SK-N-SH (cell line): ENCODE results near the gene BTN1A1. TPM values are rescaled to one million over a fixed set of nuclear protein-coding genes. Genes with fewer than 3 reads are reported as not detected.
A peak's percentile ranks its signal among the peaks of the same experiment; 100 is the strongest.

Experiments
- CTCF ChIA-PET: fragments of 300-600, 350-600 bp; formaldehyde crosslinking; extraction: SDS; loops from one replicate; lab custom pipeline; 2021; lab: Yijun Ruan, JAX
- POLR2A ChIA-PET: fragments of 350-600 bp; sonication (Branson Sonifier 250); formaldehyde crosslinking; extraction: SDS; loops from one replicate; lab custom pipeline; 2020; ENCODE audit warnings: antibody characterized with exemption, inconsistent platforms; lab: Yijun Ruan, JAX
- DNase-seq: peaks from one replicate; pipeline ENCODE4 v3.0.0; 2012
- H2AFZ ChIP-seq: fragments of 200-600 bp; sonication (generic); 2 replicates; pipeline ENCODE4 v1.8.1; 2016; ENCODE audit warnings: antibody characterized with exemption, mild to moderate bottlenecking, low read depth
- H3F3A ChIP-seq: fragments of 200-600 bp; sonication (generic); replicated peaks from 2 replicates; pipeline ENCODE3; 2016; ENCODE audit warnings: antibody characterized with exemption, mild to moderate bottlenecking; ENCODE audit not compliant: insufficient read depth
- H3K27ac ChIP-seq, 2 experiments: fragments of 200-500 bp in 1 of 2; fragments of 200-600 bp in 1 of 2; sonication (Bioruptor generic) in 1 of 2; sonication (generic), shearing (Covaris generic) in 1 of 2; 2 replicates each; pipeline versions ENCODE4 v1.5.1 to v1.6.1; 2014 to 2016; ENCODE audit warnings: low read depth in 2 of 2, inconsistent platforms in 1 of 2, low read length in 1 of 2, mild to moderate bottlenecking in 1 of 2, mixed read lengths in 1 of 2
- H3K27me3 ChIP-seq: fragments of 200-600 bp; sonication (generic), shearing (Covaris generic); 2 replicates; pipeline ENCODE4 v1.6.1; 2016; ENCODE audit warnings: mixed run types; ENCODE audit not compliant: insufficient read depth
- H3K36me3 ChIP-seq, 2 experiments: fragments of 200-500 bp in 1 of 2; fragments of 200-600 bp in 1 of 2; sonication (Bioruptor generic) in 1 of 2; sonication (generic) in 1 of 2; replicated peaks in 1 of 2; 2 replicates each; pipeline versions ENCODE3 to v1.5.1; 2014 to 2016; ENCODE audit warnings: low read length in 1 of 2, mild to moderate bottlenecking in 1 of 2; ENCODE audit not compliant: insufficient read depth in 2 of 2, control insufficient read depth in 1 of 2
- H3K4me1 ChIP-seq, 2 experiments: fragments of 200-500 bp in 1 of 2; fragments of 200-600 bp in 1 of 2; sonication (Bioruptor generic) in 1 of 2; sonication (generic), shearing (Covaris generic) in 1 of 2; 2 replicates each; pipeline versions ENCODE4 v1.5.1 to v1.6.1; 2014 to 2016; ENCODE audit warnings: low read depth in 1 of 2, low read length in 1 of 2, mixed run types in 1 of 2; ENCODE audit not compliant: insufficient read depth in 2 of 2, control insufficient read depth in 1 of 2
- H3K4me2 ChIP-seq: fragments of 200-600 bp; sonication (generic), shearing (Covaris generic); 2 replicates; pipeline ENCODE4 v1.6.1; 2017; ENCODE audit warnings: mixed run types
- H3K4me3 ChIP-seq, 2 experiments: fragments of 200-500 bp in 1 of 2; fragments of 200-600 bp in 1 of 2; sonication (Bioruptor generic) in 1 of 2; sonication (generic), shearing (Covaris generic) in 1 of 2; 2 replicates each; pipeline versions ENCODE4 v1.5.1 to v1.8.1; 2014 to 2016; ENCODE audit warnings: low read depth in 2 of 2, inconsistent platforms in 1 of 2, low read length in 1 of 2, mild to moderate bottlenecking in 1 of 2, mixed read lengths in 1 of 2, moderate library complexity in 1 of 2
- H3K79me2 ChIP-seq: fragments of 200-600 bp; sonication (generic); 2 replicates; pipeline ENCODE4 v1.8.1; 2017; ENCODE audit warnings: mild to moderate bottlenecking; ENCODE audit not compliant: insufficient read depth
- H3K9ac ChIP-seq: fragments of 200-600 bp; sonication (generic); 2 replicates; pipeline ENCODE4 v1.6.1; 2017; ENCODE audit warnings: mixed run types
- H3K9me2 ChIP-seq: fragments of 200-600 bp; sonication (generic); 2 replicates; pipeline ENCODE4 v1.6.1; 2017; ENCODE audit warnings: mixed run types
- H3K9me3 ChIP-seq: fragments of 200-600 bp; sonication (generic); 2 replicates; pipeline ENCODE4 v1.6.1; 2017; ENCODE audit warnings: mixed run types, mild to moderate bottlenecking, moderate library complexity
- H4K20me1 ChIP-seq: fragments of 200-600 bp; sonication (generic); 2 replicates; pipeline ENCODE4 v1.6.1; 2017; ENCODE audit warnings: mild to moderate bottlenecking, mixed run types; ENCODE audit not compliant: insufficient read depth
- ELF1 ChIP-seq: IDR thresholded peaks from 2 replicates; pipeline ENCODE4 v1.4.0; 2012
- EP300 ChIP-seq, 2 experiments: IDR thresholded peaks; 2 replicates each; pipeline versions ENCODE4 v1.4.0 to v1.6.1; 2012; ENCODE audit warnings: borderline replicate concordance in 1 of 2, low read depth in 1 of 2, low read length in 1 of 2
- EZH2phosphoT487 ChIP-seq: fragments of 200-600 bp; sonication (generic); IDR thresholded peaks from 2 replicates; pipeline ENCODE4 v1.6.1; 2017; ENCODE audit warnings: low read depth, mixed run types, mild to moderate bottlenecking, antibody characterized with exemption, moderate library complexity, borderline replicate concordance
- JUND ChIP-seq: IDR thresholded peaks from 2 replicates; pipeline ENCODE4 v1.4.0; 2012
- MEF2A ChIP-seq: IDR thresholded peaks from 2 replicates; pipeline ENCODE4 v1.4.0; 2012; ENCODE audit warnings: low read depth, borderline replicate concordance
- MXI1 ChIP-seq: IDR thresholded peaks from 2 replicates; pipeline ENCODE4 v1.6.1; 2012; ENCODE audit warnings: mild to moderate bottlenecking, low read depth, low read length, improper control_type of control experiment
- NRF1 ChIP-seq: IDR thresholded peaks from 2 replicates; pipeline ENCODE4 v1.6.1; 2012; ENCODE audit warnings: low read depth, mild to moderate bottlenecking, low read length
- RCOR1 ChIP-seq: fragments of 150-350 bp; IDR thresholded peaks from 2 replicates; pipeline ENCODE4 v1.6.1; 2017; ENCODE audit warnings: antibody characterized with exemption, low read length
- RFX5 ChIP-seq: IDR thresholded peaks from 2 replicates; pipeline ENCODE4 v1.6.1; 2012; ENCODE audit warnings: mild to moderate bottlenecking, improper control_type of control experiment, low read length
- RXRA ChIP-seq: IDR thresholded peaks from 2 replicates; pipeline ENCODE4 v1.4.0; 2012; ENCODE audit warnings: low read depth, mild to moderate bottlenecking, borderline replicate concordance
- SIN3A ChIP-seq: IDR thresholded peaks from 2 replicates; pipeline ENCODE4 v1.6.1; 2012; ENCODE audit warnings: low read depth, mild to moderate bottlenecking, low read length, moderate library complexity, borderline replicate concordance
- TEAD4 ChIP-seq: IDR thresholded peaks from 2 replicates; pipeline ENCODE4 v1.4.0; 2012; ENCODE audit warnings: mild to moderate bottlenecking, borderline replicate concordance; ENCODE audit not compliant: insufficient read depth
- YY1 ChIP-seq: IDR thresholded peaks from 2 replicates; pipeline ENCODE4 v1.4.0; 2012; ENCODE audit warnings: low read depth, mild to moderate bottlenecking
- WGBS: methylation state at CpG from one replicate; pipeline ENCODE4 v1.1.6; 2017; ENCODE audit warnings: low lambda C conversion rate; 5-methylcytosine and 5-hydroxymethylcytosine counted together
- polyA plus RNA-seq, 3 experiments: library from polyadenylated mRNA; depleted of rRNA; stranded (reverse); fragments of >200 nt; gene quantifications; 2 replicates each; pipeline ENCODE4 v1.2.3, GENCODE V29; 2012
- TF ChIP-seq, protein P1 (sequence below): IDR thresholded peaks from 2 replicates; pipeline ENCODE4; 2012
- TF ChIP-seq, protein P2 (sequence below): IDR thresholded peaks from 2 replicates; pipeline ENCODE4 v1.4.0; 2012; ENCODE audit warnings: low read depth
- TF ChIP-seq, protein P3 (sequence below): IDR thresholded peaks from 2 replicates; pipeline ENCODE4 v1.4.0; 2012; ENCODE audit warnings: low read depth, borderline replicate concordance

The BTN1A1 gene
- polyA plus RNA-seq, 1 of the 3 experiments (the other 2 are of a cell fraction), result not detected

DNA sequence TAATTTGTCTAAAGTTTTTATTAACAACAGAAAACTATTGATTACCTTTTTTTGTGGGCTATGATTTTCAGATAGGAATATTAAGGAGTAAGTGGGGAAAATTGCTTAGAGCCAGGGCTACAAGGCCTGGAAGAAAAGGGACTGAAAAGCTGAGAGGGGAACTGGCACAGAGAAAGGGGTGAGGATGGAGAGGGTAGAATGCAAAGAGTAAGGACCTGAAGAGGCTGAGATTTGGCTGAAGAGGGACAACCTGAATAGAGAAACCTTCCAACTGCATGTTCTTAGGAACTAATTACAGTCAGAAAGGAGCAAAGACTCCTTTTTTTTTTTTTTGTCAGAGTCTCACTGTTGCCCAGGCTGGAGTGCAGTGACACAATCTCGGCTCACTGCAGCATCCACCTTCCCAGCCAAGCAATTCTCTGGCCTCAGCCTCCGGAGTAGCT lies 25.6 kb upstream of the BTN1A1 start:
- TF ChIP-seq EZH2phosphoT487, result no peak
- no peak for TF ChIP-seq RCOR1
- TF ChIP-seq RXRA, result no peak
- no peak for TF ChIP-seq MEF2A
- 0 out of 2 replicates have a peak, but pooled peaks have one; percentile 3 for TF ChIP-seq YY1
- Histone ChIP-seq H3K9me2 (no peaks in the 10 kb centered on the region), H2AFZ (peak overlapping the region; percentile 87), H3K9ac (peak overlapping the region; percentile 67), H3F3A (peaks cover 6% of the 10 kb centered on the region), H3K4me3 (peak overlapping the region; percentile 49 to 57), H3K36me3 (peaks cover 0 to 4% of the 10 kb centered on the region in 2 experiments), H3K79me2 (no peaks in the 10 kb centered on the region), H3K27ac (peak overlapping the region; percentile 81 to 94), H3K4me2 (peak overlapping the region; percentile 54), H4K20me1 (no peaks in the 10 kb centered on the region), H3K9me3 (no peaks in the 10 kb centered on the region), H3K27me3 (no peaks in the 10 kb centered on the region), H3K4me1 (peaks cover 15 to 20% of the 10 kb centered on the region in 2 experiments)
- DNase-seq, result no peak
- 87% methylated on average over 2 of the region's 2 CpGs for WGBS
- ChIA-PET POLR2A (interaction anchor here (1.1 kb wide), 1 partner anchor 11 kb away, joined by 3 read pairs; no protein-coding TSS in a partner anchor), CTCF (interaction anchor here (1.4 to 2.1 kb wide), 2 partner anchors 46 to 133 kb away, joined by 4 to 7 read pairs; no protein-coding TSS in a partner anchor)

DNA sequence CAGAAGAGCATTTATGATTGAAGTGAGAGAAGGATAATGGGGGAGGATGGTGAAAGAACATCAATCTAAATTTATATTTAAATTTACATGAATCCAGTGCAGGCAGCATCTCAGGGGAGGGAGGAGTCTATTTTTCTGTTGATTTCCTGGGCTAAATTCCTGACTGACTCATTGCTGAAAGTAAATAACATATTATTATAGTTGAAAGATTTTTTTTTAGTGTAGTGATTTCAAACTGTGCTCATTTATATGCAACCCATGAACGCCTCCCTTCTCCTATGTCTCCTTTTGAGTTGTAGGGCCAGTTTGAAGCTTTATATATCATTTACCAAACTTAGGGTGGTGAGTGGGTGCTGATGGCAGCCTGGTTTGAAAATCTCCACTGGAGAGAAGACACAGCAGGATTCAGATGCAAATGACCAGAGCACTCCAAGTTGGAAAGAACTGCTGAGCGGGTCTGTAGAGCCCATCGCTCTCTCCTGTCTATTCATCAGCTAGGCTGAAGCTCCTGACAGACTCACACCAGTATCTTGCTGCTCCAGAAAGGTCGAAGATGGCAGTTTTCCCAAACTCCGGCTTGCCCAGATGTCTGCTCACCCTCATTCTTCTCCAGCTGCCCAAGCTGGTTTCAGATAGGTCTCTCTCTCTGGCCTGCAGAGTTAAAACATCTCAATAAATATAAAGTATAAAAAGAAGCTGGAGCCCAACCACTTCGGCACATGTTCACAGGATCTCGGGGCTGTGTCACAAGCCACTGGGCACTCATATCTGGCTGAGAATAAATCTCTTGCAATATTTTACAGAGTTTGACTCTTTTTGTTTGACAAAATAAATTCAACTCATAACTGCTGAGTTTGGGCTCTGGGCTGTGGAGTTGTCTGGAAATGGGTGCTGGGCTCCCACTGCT lies 24.0 kb upstream of the BTN1A1 start:
- CTCF ChIA-PET, result interaction anchor here (1.3 to 2.2 kb wide), 2 partner anchors 51 to 134 kb away, joined by 3 to 6 read pairs; no protein-coding TSS in a partner anchor
- Histone ChIP-seq H3K4me2 (no peak overlapping the region), H3K9me3 (no peaks in the 10 kb centered on the region), H3K27me3 (no peaks in the 10 kb centered on the region), H3K9ac (no peak overlapping the region), H3K27ac (no peak overlapping the region; a peak in 1 of 4 replicates), H3K36me3 (peaks cover 0 to 4% of the 10 kb centered on the region in 2 experiments), H3K79me2 (no peaks in the 10 kb centered on the region), H3K9me2 (no peaks in the 10 kb centered on the region), H2AFZ (no peak overlapping the region), H4K20me1 (no peaks in the 10 kb centered on the region), H3K4me1 (peaks cover 15 to 20% of the 10 kb centered on the region in 2 experiments), H3F3A (peaks cover 6% of the 10 kb centered on the region), H3K4me3 (no peak overlapping the region)
- DNase-seq, result no peak
- TF ChIP-seq SIN3A, result no peak
- TF ChIP-seq, protein P1, sequence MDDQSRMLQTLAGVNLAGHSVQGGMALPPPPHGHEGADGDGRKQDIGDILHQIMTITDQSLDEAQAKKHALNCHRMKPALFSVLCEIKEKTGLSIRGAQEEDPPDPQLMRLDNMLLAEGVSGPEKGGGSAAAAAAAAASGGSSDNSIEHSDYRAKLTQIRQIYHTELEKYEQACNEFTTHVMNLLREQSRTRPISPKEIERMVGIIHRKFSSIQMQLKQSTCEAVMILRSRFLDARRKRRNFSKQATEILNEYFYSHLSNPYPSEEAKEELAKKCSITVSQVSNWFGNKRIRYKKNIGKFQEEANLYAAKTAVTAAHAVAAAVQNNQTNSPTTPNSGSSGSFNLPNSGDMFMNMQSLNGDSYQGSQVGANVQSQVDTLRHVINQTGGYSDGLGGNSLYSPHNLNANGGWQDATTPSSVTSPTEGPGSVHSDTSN, result no peak
- POLR2A ChIA-PET, result no interaction called here
- 90% methylated on average over 7 of the region's 7 CpGs for WGBS

DNA sequence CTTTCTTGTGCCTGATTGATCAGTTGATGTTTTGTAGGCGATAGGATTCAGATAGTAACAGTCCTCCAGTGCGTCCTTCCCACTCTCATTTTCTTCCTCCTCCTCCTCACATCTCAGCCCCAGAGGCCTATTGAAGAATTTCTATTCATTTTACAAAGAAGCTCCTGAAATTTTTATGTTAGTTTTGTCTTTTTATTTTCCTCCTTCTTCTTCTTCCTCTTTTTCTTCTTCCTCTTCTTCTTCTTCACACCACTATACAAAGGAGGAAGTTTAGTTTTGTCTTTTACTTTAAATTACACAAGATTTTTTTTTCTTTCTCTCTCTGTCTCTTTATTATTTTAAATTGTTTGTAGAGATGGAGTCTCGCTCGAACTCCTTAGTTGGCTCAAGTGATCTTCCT lies 23.2 kb upstream of the BTN1A1 start:
- Histone ChIP-seq H4K20me1 (no peaks in the 10 kb centered on the region), H3K79me2 (no peaks in the 10 kb centered on the region), H3F3A (peaks cover 6% of the 10 kb centered on the region), H3K9ac (no peak overlapping the region), H2AFZ (no peak overlapping the region), H3K4me3 (no peak overlapping the region), H3K36me3 (peaks cover 0 to 1% of the 10 kb centered on the region in 2 experiments), H3K4me1 (peaks cover 15 to 20% of the 10 kb centered on the region in 2 experiments), H3K27me3 (no peaks in the 10 kb centered on the region), H3K9me2 (no peaks in the 10 kb centered on the region), H3K9me3 (no peaks in the 10 kb centered on the region), H3K27ac (no peak overlapping the region), H3K4me2 (no peak overlapping the region)
- ChIA-PET CTCF (interaction anchor here (1.3 to 2.2 kb wide), 2 partner anchors 50 to 135 kb away, joined by 3 to 6 read pairs; no protein-coding TSS in a partner anchor), POLR2A (no interaction called here)
- no peak for TF ChIP-seq RXRA
- TF ChIP-seq ELF1, result no peak
- TF ChIP-seq MEF2A, result no peak
- TF ChIP-seq NRF1, result no peak
- TF ChIP-seq EP300 (IDR thresholded peaks at IDR 0.05; ENCODE audit: borderline replicate concordance in 1 of 2, low read depth in 1 of 2, low read length in 1 of 2), result no peak
- TF ChIP-seq RCOR1, result no peak
- TF ChIP-seq, protein P1, result no peak
- no peak for TF ChIP-seq JUND
- TF ChIP-seq, protein P2, sequence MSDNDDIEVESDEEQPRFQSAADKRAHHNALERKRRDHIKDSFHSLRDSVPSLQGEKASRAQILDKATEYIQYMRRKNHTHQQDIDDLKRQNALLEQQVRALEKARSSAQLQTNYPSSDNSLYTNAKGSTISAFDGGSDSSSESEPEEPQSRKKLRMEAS, result no peak
- TF ChIP-seq, protein P3, sequence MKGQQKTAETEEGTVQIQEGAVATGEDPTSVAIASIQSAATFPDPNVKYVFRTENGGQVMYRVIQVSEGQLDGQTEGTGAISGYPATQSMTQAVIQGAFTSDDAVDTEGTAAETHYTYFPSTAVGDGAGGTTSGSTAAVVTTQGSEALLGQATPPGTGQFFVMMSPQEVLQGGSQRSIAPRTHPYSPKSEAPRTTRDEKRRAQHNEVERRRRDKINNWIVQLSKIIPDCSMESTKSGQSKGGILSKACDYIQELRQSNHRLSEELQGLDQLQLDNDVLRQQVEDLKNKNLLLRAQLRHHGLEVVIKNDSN, result no peak
- no peak for TF ChIP-seq MXI1
- no peak for TF ChIP-seq TEAD4
- no peak for TF ChIP-seq RFX5
- WGBS, result 91% methylated on average over 4 of the region's 4 CpGs
- no peak for DNase-seq
